Right lobe of liver (tissue), 6 donors: Measurements from ENCODE around the gene PTPN1. TPM values are rescaled to one million over a fixed set of nuclear protein-coding genes. Genes with fewer than 3 reads are reported as not detected.

Source experiments
- ATAC-seq, 4 donors: fragments of 200-7000 bp; cut with Tn5 transposase; one replicate each; pipeline ENCODE4 v1.9.1; 2020; ENCODE audit warnings: mild to moderate bottlenecking in 4 of 4, moderate library complexity in 4 of 4
- DNase-seq, 3 donors: peaks; one replicate each; pipeline ENCODE4 v3.0.0-alpha.2; 2020
- H3K27ac ChIP-seq, 3 donors: fragments of 200-600 bp; one replicate each; pipeline ENCODE4 v1.8.0; 2022
- H3K27me3 ChIP-seq, 2 donors: fragments of 200-600 bp; one replicate each; pipeline ENCODE4 v1.8.0; 2022
- H3K36me3 ChIP-seq, 4 donors: fragments of 200-600 bp; sonication (generic) in 1 of 4; one replicate each; pipeline versions ENCODE4 v1.5.1 to v1.8.0; 2017 to 2022; ENCODE audit warnings: control low read depth in 1 of 4
- H3K4me1 ChIP-seq, 4 donors: fragments of 200-600 bp; sonication (generic) in 1 of 4; one replicate each; pipeline versions ENCODE4 v1.5.1 to v1.8.0; 2017 to 2022; ENCODE audit warnings: control low read depth in 1 of 4
- H3K4me3 ChIP-seq, 3 donors: fragments of 200-600 bp; one replicate each; pipeline ENCODE4 v1.8.0; 2022
- H3K9me3 ChIP-seq, 4 donors: fragments of 200-600 bp; sonication (generic) in 1 of 4; one replicate each; pipeline versions ENCODE4 v1.5.1 to v1.8.0; 2017 to 2022; ENCODE audit warnings: control low read depth in 1 of 4
- CTCF ChIP-seq, 4 donors: fragments of 200-600 bp in 3 of 4; fragments of 450-650 bp in 1 of 4; IDR thresholded peaks; one replicate each; pipeline versions ENCODE4 v1.5.1 to v1.8.0; 2016 to 2022; ENCODE audit warnings: antibody characterized with exemption in 4 of 4, mild to moderate bottlenecking in 2 of 4
- POLR2A ChIP-seq: fragments of 450-650 bp; IDR thresholded peaks from one replicate; pipeline ENCODE4 v1.6.1; 2017; ENCODE audit warnings: antibody characterized with exemption, mild to moderate bottlenecking
- WGBS: methylation state at CpG from one replicate; pipeline ENCODE4 v1.1.6; 2018; ENCODE audit warnings: low coverage, low lambda C conversion rate; ENCODE audit not compliant: insufficient coverage; ENCODE audit errors: missing lambda C conversion rate; 5-methylcytosine and 5-hydroxymethylcytosine counted together
- intact Hi-C, 2 donors: fragments of 100-400 bp; cut with DNase I; formaldehyde crosslinking; loops; one replicate each; pipeline versions ENCODE4 v1.11.2 to v1.14.1; 2022
- total RNA-seq, 6 experiments: library from RNA; depleted of rRNA in 2 of 6; stranded (reverse); fragments of >200 nt in 2 of 6; fragmentation: NEBNext Ultra II Directional in 3 of 6; extraction: Animal tissue kit (Norgen Biotek cat#: 25700) in 3 of 6; gene quantifications; one replicate each; pipeline versions ENCODE4 v1.1.0 to v1.2.4, GENCODE V29; 2016 to 2023
- donor health status: DM: no; HTN: yes; CAD: no.
- donor health status: DM: no; HTN: no; CAD: no.
- donor health status: DM: no; HTN: no; CAD: no.
- donor health status: DM: no; HTN: yes; CAD: no.
- donor health status: DM: no; HTN: yes; CAD: no.

The PTPN1 gene
- total RNA-seq, 6 experiments from 2014 or later = 9.5 to 14.9 (median 12.6) TPM

- intact Hi-C loops = loop anchor here in 1 of 2 donors (10.0 kb wide), 1 partner anchor 399 kb away; no protein-coding TSS in a partner anchor
- ATAC-seq (peak in 2 of 4 donors; percentile 20 to 57), DNase-seq (no peak)
- TF ChIP-seq CTCF (IDR thresholded peaks at IDR 0.05) = no peak
- TF ChIP-seq POLR2A = no peak
- no peaks in the 10 kb centered on the region for H3K27me3 ChIP-seq
- H3K4me1 ChIP-seq = no peaks in the 10 kb centered on the region
- H3K9me3 ChIP-seq = no peaks in the 10 kb centered on the region
- no peak overlapping the region for H3K4me3 ChIP-seq
- WGBS = 70% methylated on average over 5 of the region's 15 CpGs
- H3K27ac ChIP-seq = peak overlapping the region in 1 of 3 donors; percentile 28
- peaks cover 0 to 65% (median 29%) of the 10 kb centered on the region in 4 donors for H3K36me3 ChIP-seq
These were observed 73.4 kb downstream of the PTPN1 start for GRCh38 chr20:50583442-50584150.

- intact Hi-C loops = loop anchor here in 1 of 2 donors (10.0 kb wide), 1 partner anchor 400 kb away; no protein-coding TSS in a partner anchor
- H3K4me1 ChIP-seq = no peaks in the 10 kb centered on the region
- H3K4me3 ChIP-seq = no peak overlapping the region
- no peaks in the 10 kb centered on the region for H3K9me3 ChIP-seq
- H3K27me3 ChIP-seq = no peaks in the 10 kb centered on the region
- H3K27ac ChIP-seq = no peak overlapping the region
- whole genome bisulfite sequencing = 86% methylated on average over 2 of the region's 2 CpGs
- no peak for ATAC-seq
- no peak for DNase-seq
- no peak for TF ChIP-seq POLR2A
- TF ChIP-seq CTCF (IDR thresholded peaks at IDR 0.05) = no peak
- H3K36me3 ChIP-seq = peaks cover 0 to 54% (median 25%) of the 10 kb centered on the region in 4 donors
These were observed 74.5 kb downstream of the PTPN1 start for GRCh38 chr20:50584687-50585086.

GRCh38 chr20:50585214-50585613, 75.0 kb downstream of the PTPN1 start:
- Histone ChIP-seq H3K9me3 (no peaks in the 10 kb centered on the region), H3K4me3 (no peak overlapping the region), H3K4me1 (no peaks in the 10 kb centered on the region), H3K27me3 (no peaks in the 10 kb centered on the region), H3K27ac (no peak overlapping the region), H3K36me3 (peaks cover 0 to 53% (median 21%) of the 10 kb centered on the region in 4 donors)
- intact Hi-C loops = loop anchor here in 1 of 2 donors (10.0 kb wide), 1 partner anchor 400 kb away; no protein-coding TSS in a partner anchor
- 46% methylated on average over 3 of the region's 5 CpGs for WGBS
- DNase-seq = no peak
- no peak for ATAC-seq
- no peak for TF ChIP-seq POLR2A
- no peak for TF ChIP-seq CTCF (IDR thresholded peaks at IDR 0.05)

- WGBS = 75% methylated on average over 6 of the region's 9 CpGs
- H3K27me3 ChIP-seq = no peaks in the 10 kb centered on the region
- H3K27ac ChIP-seq = no peak overlapping the region
- DNase-seq (no peak), ATAC-seq (no peak)
- H3K9me3 ChIP-seq = no peaks in the 10 kb centered on the region
- H3K36me3 ChIP-seq = peaks cover 0 to 50% (median 20%) of the 10 kb centered on the region in 4 donors
- intact Hi-C loops = loop anchor here in 1 of 2 donors (10.0 kb wide), 1 partner anchor 401 kb away; no protein-coding TSS in a partner anchor
- TF ChIP-seq CTCF (IDR thresholded peaks at IDR 0.05) (no peak), POLR2A (no peak)
- H3K4me3 ChIP-seq = no peak overlapping the region
- H3K4me1 ChIP-seq = no peaks in the 10 kb centered on the region
These were observed 75.5 kb downstream of the PTPN1 start for GRCh38 chr20:50585678-50586077.
